ENCODE measurements around the gene IL12RB1.

The IL12RB1 gene

GRCh38 chr19:18058208-18059009 lies 28.3 kb downstream of the IL12RB1 start:
- H3K27ac ChIP-seq, result peak overlapping the region; percentile 72
- POLR2A ChIA-PET (ENCODE audit: low non-redundant PET), result no interaction called here
- DNase-seq (ENCODE audit: low spot score), result peak; percentile 79
- CTCF ChIA-PET, result interaction anchor here (0.6 to 2.2 kb wide), 9 partner anchors 13 to 488 kb away, joined by 3 to 13 read pairs (median 4); partner anchors contain the start of gene ARRDC2
- TF ChIP-seq, protein P1, sequence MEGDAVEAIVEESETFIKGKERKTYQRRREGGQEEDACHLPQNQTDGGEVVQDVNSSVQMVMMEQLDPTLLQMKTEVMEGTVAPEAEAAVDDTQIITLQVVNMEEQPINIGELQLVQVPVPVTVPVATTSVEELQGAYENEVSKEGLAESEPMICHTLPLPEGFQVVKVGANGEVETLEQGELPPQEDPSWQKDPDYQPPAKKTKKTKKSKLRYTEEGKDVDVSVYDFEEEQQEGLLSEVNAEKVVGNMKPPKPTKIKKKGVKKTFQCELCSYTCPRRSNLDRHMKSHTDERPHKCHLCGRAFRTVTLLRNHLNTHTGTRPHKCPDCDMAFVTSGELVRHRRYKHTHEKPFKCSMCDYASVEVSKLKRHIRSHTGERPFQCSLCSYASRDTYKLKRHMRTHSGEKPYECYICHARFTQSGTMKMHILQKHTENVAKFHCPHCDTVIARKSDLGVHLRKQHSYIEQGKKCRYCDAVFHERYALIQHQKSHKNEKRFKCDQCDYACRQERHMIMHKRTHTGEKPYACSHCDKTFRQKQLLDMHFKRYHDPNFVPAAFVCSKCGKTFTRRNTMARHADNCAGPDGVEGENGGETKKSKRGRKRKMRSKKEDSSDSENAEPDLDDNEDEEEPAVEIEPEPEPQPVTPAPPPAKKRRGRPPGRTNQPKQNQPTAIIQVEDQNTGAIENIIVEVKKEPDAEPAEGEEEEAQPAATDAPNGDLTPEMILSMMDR (conservative IDR thresholded peaks at IDR 0.05; ENCODE audit: low read depth), result peak; percentile 95

DNA sequence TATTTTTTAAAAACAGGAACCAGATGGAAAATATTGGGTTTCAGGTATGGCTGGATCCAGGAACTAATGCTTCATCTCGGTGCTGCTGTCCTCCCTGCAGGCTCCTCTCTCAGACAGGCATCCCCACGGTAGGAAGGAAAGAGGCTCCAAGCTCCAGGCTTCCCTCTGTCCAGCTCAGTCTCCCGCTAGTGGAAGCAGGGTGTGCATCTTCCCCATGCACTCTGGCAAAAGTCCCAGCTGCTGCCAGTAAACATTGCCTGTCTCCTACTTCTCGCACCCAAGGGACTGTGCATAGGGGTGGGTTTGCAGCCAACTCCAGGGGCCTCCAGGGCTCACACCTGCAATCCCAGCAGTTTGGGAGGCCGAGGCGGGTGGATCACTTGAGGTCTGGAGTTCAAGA lies 29.2 kb downstream of the IL12RB1 start:
- ChIA-PET CTCF (interaction anchor here (0.6 to 1.3 kb wide), 8 partner anchors 14 to 487 kb away, joined by 3 to 7 read pairs (median 4); partner anchors contain the start of gene RAB3A), POLR2A (ENCODE audit: low non-redundant PET) (no interaction called here)
- DNase-seq (ENCODE audit: low spot score), result no peak
- peak overlapping the region; percentile 72 for H3K27ac ChIP-seq
- TF ChIP-seq, protein P1 (conservative IDR thresholded peaks at IDR 0.05; ENCODE audit: low read depth), result no peak

- DNase-seq (ENCODE audit: low spot score), result no peak
- TF ChIP-seq, protein P1 (conservative IDR thresholded peaks at IDR 0.05; ENCODE audit: low read depth), result no peak
- POLR2A ChIA-PET (ENCODE audit: low non-redundant PET), result no interaction called here
- CTCF ChIA-PET, result interaction anchor here (0.8 to 1.5 kb wide), 3 partner anchors 11 to 118 kb away, joined by 3 to 4 read pairs (median 4); no protein-coding TSS in a partner anchor
- no peak overlapping the region for H3K27ac ChIP-seq
Measured at GRCh38 chr19:18055967-18056366, 30.8 kb downstream of the IL12RB1 start.

- no peak overlapping the region for H3K27ac ChIP-seq
- POLR2A ChIA-PET (ENCODE audit: low non-redundant PET), result interaction anchor here (0.8 kb wide), 1 partner anchor 45 kb away, joined by 3 read pairs; the partner anchor contains the start of gene ARRDC2
- DNase-seq (ENCODE audit: low spot score), result no peak
- TF ChIP-seq, protein P1 (conservative IDR thresholded peaks at IDR 0.05; ENCODE audit: low read depth), result no peak
- CTCF ChIA-PET, result no interaction called here
Measured at GRCh38 chr19:18053576-18054219, 33.0 kb downstream of the IL12RB1 start.

GRCh38 chr19:18051887-18052286 lies 34.8 kb downstream of the IL12RB1 start:
- ChIA-PET CTCF (interaction anchor here (0.6 kb wide), 1 partner anchor 200 kb away, joined by 3 read pairs; no protein-coding TSS in a partner anchor), POLR2A (ENCODE audit: low non-redundant PET) (no interaction called here)
- H3K27ac ChIP-seq, result no peak overlapping the region
- TF ChIP-seq, protein P1 (conservative IDR thresholded peaks at IDR 0.05; ENCODE audit: low read depth), result no peak
- no peak for DNase-seq (ENCODE audit: low spot score)

DNA sequence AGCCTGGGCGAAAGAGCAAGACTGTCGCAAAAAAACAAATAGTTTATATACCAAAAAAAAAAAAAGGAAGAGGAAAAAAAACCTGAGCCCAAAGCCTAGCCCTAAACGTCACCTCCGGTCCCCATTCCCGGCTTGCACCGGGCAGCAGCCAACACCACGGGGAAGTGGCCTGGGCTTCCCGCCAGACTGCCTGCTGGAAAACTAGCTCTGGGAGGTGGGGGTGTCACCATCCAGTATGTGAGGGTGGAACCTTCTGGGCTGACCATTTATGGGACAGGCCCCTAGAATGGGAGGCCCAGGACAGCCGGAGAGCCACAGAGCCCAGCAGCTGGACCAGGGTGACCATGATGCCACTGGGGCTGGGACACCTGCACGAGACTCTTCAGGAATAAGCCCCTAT lies 37.3 kb downstream of the IL12RB1 start:
- CTCF ChIA-PET, result no interaction called here

More for the DNA sequence above, 37.3 kb downstream of the IL12RB1 start:
- no peak for DNase-seq (ENCODE audit: low spot score)
- peak overlapping the region; percentile 7; the same call in 1 of the 2 replicates for H3K27ac ChIP-seq
- TF ChIP-seq, protein P1 (conservative IDR thresholded peaks at IDR 0.05; ENCODE audit: low read depth), result no peak
- POLR2A ChIA-PET (ENCODE audit: low non-redundant PET), result interaction anchor here (0.7 kb wide), 1 partner anchor 29 kb away, joined by 3 read pairs; no protein-coding TSS in a partner anchor

Data from RWPE1 (cell line).